Transverse colon (tissue), 4 donors: Measurements from ENCODE around the gene C2orf92. TPM values are rescaled to one million over a fixed set of nuclear protein-coding genes. Genes with fewer than 3 reads are reported as not detected.

ENCODE experiments used
- DNase-seq: peaks from one replicate; pipeline ENCODE4 v3.0.0-alpha.2; 2019
- H3K27ac ChIP-seq, 4 donors: fragments of 200-600 bp; sonication (generic); 2 replicates each; pipeline ENCODE4 v1.5.1; 2016 to 2018; ENCODE audit warnings: inconsistent platforms in 4 of 4
- H3K27me3 ChIP-seq: fragments of 200-600 bp; sonication (generic); 2 replicates; pipeline ENCODE4 v1.5.1; 2017; ENCODE audit warnings: inconsistent platforms
- H3K36me3 ChIP-seq, 4 donors: fragments of 200-600 bp; sonication (generic); 2 replicates each; pipeline ENCODE4 v1.5.1; 2017 to 2019; ENCODE audit warnings: inconsistent platforms in 4 of 4
- H3K4me1 ChIP-seq, 4 donors: fragments of 200-600 bp; sonication (generic); 2 replicates each; pipeline ENCODE4 v1.5.1; 2017 to 2020; ENCODE audit warnings: inconsistent platforms in 4 of 4
- H3K4me3 ChIP-seq, 4 donors: fragments of 200-600 bp; sonication (generic); 1 replicate in 1 of 4; 2 replicates in 3 of 4; pipeline versions ENCODE4 v1.5.1 to v1.6.1; 2017 to 2019; ENCODE audit warnings: inconsistent platforms in 4 of 4
- H3K9me3 ChIP-seq, 2 donors: fragments of 200-600 bp; sonication (generic); 2 replicates each; pipeline ENCODE4 v1.5.1; 2017 to 2019; ENCODE audit warnings: inconsistent platforms in 2 of 2
- CTCF ChIP-seq, 5 experiments: fragments of 200-600 bp in 3 of 5; fragments of 450-650 bp in 2 of 5; sonication (generic) in 3 of 5; IDR thresholded peaks; 1 replicate in 2 of 5; 2 replicates in 3 of 5; pipeline ENCODE4 v1.5.1; 2016 to 2017; ENCODE audit warnings: antibody characterized with exemption in 5 of 5, inconsistent platforms in 3 of 5, mild to moderate bottlenecking in 2 of 5, moderate library complexity in 1 of 5
- EP300 ChIP-seq: sonication (generic); formaldehyde crosslinking; IDR thresholded peaks from one replicate; pipeline ENCODE4 v1.6.1; 2017; ENCODE audit warnings: antibody characterized with exemption, low read depth
- POLR2A ChIP-seq: fragments of 450-650 bp; IDR thresholded peaks from one replicate; pipeline ENCODE4 v1.6.1; 2016; ENCODE audit warnings: antibody characterized with exemption, mild to moderate bottlenecking, moderate library complexity
- POLR2AphosphoS5 ChIP-seq, 3 donors: sonication (generic); formaldehyde crosslinking; IDR thresholded peaks; one replicate each; pipeline ENCODE4 v1.6.1; 2016; ENCODE audit warnings: antibody characterized with exemption in 3 of 3
- WGBS, 2 donors: methylation state at CpG; one replicate each; pipeline ENCODE4 v1.1.5; 2018; ENCODE audit warnings: low coverage in 1 of 2; 5-methylcytosine and 5-hydroxymethylcytosine counted together
- in situ Hi-C, 4 donors: fragments of 200-750 bp; cut with MboI; loops; one replicate each; pipeline versions ENCODE4 v1.15.0 to v1.15.1; 2017; ENCODE audit warnings: low sequenced_read_pairs in 3 of 4, low pct_ligation_motif_present in 1 of 4, low pct_unique_long_range_greater_than_20kb in 1 of 4
- intact Hi-C: fragments of 100-400 bp; cut with DNase I; formaldehyde crosslinking; loops from one replicate; pipeline ENCODE4 v1.15.1; 2023; ENCODE audit warnings: low total_unique reads
- total RNA-seq, 4 donors: library from RNA; depleted of rRNA; stranded (reverse); fragments of >200 nt; gene quantifications; one replicate each; pipeline ENCODE4 v1.1.0, GENCODE V29; 2016

Gene C2orf92
- total RNA-seq, 4 donors from 2014 or later, result 13.8 to 27.3 (median 17.9) TPM

GRCh38 chr2:97730245-97730644 is 60.7 kb downstream of the C2orf92 start:
- in situ Hi-C loops, result no loop called here
- TF ChIP-seq POLR2AphosphoS5 (IDR thresholded peaks at IDR 0.05), result no peak
- TF ChIP-seq POLR2A, result no peak
- no peak for TF ChIP-seq CTCF (IDR thresholded peaks at IDR 0.05)
- TF ChIP-seq EP300, result no peak
- no peaks in the 10 kb centered on the region for H3K4me1 ChIP-seq
- H3K9me3 ChIP-seq, result peaks cover 0 to 4% of the 10 kb centered on the region in 2 donors
- no peaks in the 10 kb centered on the region for H3K27me3 ChIP-seq
- 100% methylated on average over 1 of the region's 1 CpG; no CpG with 5 or more reads in 1 of the 2 donors for WGBS, 2 donors
- intact Hi-C loops, result loop anchor here (5.0 kb wide), 1 partner anchor 1062 kb away; no protein-coding TSS in a partner anchor
- H3K27ac ChIP-seq, result no peak overlapping the region
- H3K4me3 ChIP-seq, result no peak overlapping the region
- no peak for DNase-seq
- no peaks in the 10 kb centered on the region for H3K36me3 ChIP-seq

- peaks cover 0 to 4% of the 10 kb centered on the region in 2 donors for H3K9me3 ChIP-seq
- intact Hi-C loops, result loop anchor here (5.0 kb wide), 1 partner anchor 1061 kb away; no protein-coding TSS in a partner anchor
- in situ Hi-C loops, result no loop called here
Measured at GRCh38 chr2:97731274-97732020, 61.9 kb downstream of the C2orf92 start.

GRCh38 chr2:97732436-97733340 is 63.2 kb downstream of the C2orf92 start:
- in situ Hi-C loops, result no loop called here
- no peaks in the 10 kb centered on the region for H3K4me1 ChIP-seq
- intact Hi-C loops, result loop anchor here (5.0 kb wide), 1 partner anchor 1060 kb away; no protein-coding TSS in a partner anchor
- no peaks in the 10 kb centered on the region for H3K36me3 ChIP-seq
- H3K9me3 ChIP-seq, result peaks cover 0 to 4% of the 10 kb centered on the region in 2 donors
- no peak overlapping the region for H3K27ac ChIP-seq
- no peaks in the 10 kb centered on the region for H3K27me3 ChIP-seq
- WGBS, 2 donors, result 93% methylated on average over 28 of the region's 28 CpGs; no CpG with 5 or more reads in 1 of the 2 donors
- no peak for DNase-seq
- TF ChIP-seq CTCF (IDR thresholded peaks at IDR 0.05) (no peak), POLR2A (no peak), POLR2AphosphoS5 (IDR thresholded peaks at IDR 0.05) (no peak), EP300 (no peak)
- H3K4me3 ChIP-seq, result no peak overlapping the region

More at GRCh38 chr2:97731274-97732020, 61.9 kb downstream of the C2orf92 start:
- DNase-seq, result no peak
- 60 to 91% methylated on average over 1 to 12 of the region's 12 CpGs for WGBS, 2 donors
- Histone ChIP-seq H3K27ac (no peak overlapping the region), H3K27me3 (no peaks in the 10 kb centered on the region), H3K36me3 (no peaks in the 10 kb centered on the region), H3K4me1 (no peaks in the 10 kb centered on the region), H3K4me3 (no peak overlapping the region)
- no peak for TF ChIP-seq POLR2A
- no peak for TF ChIP-seq EP300
- TF ChIP-seq POLR2AphosphoS5 (IDR thresholded peaks at IDR 0.05), result no peak
- TF ChIP-seq CTCF (IDR thresholded peaks at IDR 0.05), result no peak
